Endothelial cell of hepatic sinusoid (primary cell): ENCODE results near the gene CSTPP1.
"Not testable (repeated sequence)": the region's sequence is repeated elsewhere in the genome, so short reads cannot be mapped to it uniquely, and the experiment has no call there.

Experiments
- in situ Hi-C: cut with HindIII; loops from 2 replicates; pipeline ENCODE4 v1.10.0; 2017; ENCODE audit warnings: low sequenced_read_pairs

The CSTPP1 gene

DNA sequence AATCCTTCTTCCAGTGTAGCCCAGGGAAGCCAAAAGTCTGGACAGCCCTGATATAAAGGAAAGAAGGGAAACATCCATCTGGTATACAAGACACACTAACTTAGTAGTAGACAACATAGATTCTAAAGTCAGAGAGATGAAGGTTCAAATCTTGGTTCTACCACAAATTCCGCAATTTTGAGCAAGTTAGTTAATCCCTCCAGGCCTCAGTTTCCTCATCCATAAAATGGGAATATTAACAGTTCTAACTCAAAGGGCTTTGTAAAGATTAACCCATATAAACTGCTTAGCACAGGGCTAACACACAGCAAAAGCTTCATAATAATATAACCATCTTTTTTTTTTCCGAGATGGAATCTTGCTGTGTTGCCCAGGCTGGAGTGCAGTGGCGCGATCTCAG is 29.0 kb upstream of the CSTPP1 start:
- in situ Hi-C loops = no loop called here

DNA sequence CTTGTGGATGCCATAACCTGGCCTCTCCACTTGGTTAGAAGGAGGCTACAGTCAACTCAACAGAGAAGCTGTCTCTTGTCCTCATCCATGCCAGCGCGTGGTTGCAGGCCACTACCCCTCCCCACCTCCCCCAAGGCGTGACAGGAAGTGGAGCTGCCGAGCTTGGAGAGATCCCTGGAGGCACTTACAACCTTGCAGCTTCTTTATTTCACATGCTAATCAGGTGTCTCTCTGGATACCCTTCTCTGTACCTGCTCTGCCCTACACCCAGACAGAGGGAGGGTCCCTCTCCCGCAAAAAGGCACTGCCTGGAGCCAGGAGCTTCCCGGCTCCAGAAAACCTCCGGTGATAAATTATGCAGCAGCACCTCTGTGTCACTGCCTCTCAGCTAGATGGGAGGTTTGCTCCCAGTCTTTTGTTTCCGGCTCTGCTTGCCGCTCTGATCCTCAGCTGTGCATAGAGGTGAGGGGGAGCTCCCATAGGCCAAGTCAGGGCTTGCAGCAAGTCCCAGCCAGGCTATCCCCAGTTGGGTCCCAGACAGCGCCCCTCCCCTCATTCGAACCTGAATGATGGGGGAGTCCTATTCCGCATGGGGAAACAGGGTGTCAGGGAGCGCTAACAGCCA is 23.9 kb upstream of the CSTPP1 start:
- in situ Hi-C loops = no loop called here

DNA sequence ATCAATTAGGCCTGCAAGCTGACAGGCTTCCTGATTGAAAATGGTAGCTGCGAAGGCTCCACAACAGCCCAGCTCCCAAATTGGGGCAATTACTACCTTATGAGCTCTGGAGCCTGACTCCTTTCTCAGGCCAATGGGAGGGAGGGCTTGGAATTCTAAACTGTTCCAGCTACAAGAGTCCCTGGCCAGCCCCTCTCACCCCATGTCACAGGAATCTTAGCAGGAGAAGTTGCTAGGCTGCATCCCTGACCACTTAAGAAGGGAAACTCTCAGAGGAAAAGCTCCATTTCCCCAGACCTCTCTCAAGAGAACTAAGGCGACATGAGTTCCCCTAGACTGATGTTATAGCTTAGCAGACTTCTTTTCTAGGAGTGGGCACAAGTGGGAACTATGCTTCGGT is 23.1 kb upstream of the CSTPP1 start:
- in situ Hi-C loops = no loop called here

DNA sequence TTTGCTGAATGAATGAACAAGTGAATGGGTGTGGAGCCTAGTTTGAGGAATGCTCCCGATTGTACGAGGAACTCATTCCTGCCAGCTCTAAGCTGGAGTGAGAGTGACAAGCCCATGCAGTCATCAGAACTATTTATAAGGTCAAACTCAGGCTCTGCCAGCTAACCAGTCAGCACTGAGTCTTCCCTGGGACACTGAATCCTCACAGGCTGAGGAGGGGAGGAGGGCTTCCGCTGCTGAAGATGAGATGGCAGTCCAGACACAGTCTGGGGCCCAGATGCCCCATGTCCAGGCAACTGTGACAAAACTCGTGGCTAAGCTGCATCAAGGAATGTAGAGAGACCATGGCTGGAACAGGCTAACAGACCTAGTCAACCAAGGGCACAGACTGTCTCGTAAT is 22.2 kb upstream of the CSTPP1 start:
- in situ Hi-C loops = no loop called here

DNA sequence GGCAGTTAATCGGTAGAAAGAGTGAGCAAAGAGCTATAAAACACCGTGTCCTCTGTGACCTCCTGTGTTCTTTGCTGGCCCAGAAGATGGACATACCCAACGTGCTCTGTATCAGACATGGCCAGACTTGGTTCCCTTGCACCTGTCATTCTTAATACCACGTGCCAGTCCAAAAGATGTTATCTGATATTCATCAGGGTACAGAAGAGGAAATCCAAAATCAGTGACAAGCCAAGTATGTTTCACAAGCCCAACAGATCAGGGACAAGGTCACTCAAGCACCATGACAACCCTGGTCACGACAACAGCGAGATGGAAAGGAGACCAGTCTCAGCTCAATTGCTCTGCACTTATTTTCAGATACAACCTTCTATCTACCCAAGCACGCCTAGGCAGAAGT is 21.7 kb upstream of the CSTPP1 start:
- in situ Hi-C loops = no loop called here

DNA sequence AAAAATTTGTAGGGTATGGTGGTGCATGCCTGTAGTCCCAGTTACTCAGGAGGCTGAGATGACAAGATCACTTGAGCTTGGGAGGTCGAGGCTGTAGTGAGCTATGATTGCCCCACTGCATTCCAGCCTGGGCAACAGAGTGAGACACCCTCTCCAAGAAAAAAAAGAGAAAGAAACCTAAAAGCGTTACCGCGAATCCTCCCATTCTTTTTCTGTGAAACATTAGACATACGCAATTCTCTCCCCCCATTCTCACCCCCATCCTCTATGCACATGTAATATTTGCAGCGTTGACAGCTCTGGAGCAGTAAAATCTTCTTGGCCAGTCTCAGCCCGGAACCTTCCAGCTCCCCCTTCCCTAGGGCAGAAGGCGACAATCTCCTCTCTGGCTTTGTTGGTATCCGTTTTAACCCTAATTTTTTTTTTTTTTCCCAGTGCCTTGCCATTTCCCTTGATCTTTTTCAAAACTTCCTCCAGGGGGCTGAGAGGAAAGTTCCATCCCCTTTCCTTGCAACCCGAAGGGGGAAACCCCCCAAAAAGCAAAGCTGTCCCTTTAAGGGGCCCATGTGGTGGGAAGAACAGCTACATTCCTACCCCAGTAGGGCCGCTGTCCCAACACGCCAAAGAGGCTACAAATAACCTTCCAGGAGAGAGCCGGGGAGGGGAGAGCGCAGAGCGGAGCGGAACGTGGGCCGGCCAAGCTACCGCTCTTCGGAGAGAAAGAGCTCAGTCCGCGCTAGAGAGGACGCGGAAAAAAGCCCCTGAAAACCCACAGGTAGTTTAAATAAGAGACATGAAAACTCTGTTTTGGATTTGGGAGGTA is 20.1 kb upstream of the CSTPP1 start:
- in situ Hi-C loops = no loop called here

DNA sequence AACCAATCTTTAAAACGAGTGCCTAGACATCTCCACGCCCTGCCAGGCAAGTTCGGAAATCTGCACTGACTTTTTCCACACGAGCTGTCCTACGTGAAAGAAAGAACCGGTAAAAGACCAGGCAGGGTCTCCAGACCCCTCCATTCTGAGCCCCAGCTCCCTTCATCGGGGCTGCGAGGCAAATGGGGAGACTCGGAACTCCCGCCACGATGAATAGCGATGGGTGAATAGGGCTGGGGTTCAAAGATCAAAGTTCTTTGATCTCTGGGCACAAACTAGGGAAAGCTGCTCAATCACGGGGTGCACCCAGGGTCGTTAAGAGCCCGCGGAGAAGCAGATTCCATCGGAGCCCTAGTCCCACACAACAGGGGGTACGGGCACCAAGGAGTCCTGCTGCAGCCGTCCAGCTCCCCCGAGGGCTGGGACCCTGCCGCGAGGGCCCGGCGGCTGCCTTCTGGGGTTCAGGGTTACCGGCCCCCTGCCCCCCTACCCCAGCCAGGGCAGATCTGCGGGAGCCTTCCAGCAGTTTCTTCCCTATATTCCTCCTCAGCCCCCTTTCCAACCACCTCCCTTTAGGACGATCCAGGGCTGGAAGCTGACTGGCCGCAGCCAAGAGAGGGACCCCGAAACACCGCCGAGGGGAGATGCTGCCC is 19.3 kb upstream of the CSTPP1 start:
- in situ Hi-C loops = no loop called here

DNA sequence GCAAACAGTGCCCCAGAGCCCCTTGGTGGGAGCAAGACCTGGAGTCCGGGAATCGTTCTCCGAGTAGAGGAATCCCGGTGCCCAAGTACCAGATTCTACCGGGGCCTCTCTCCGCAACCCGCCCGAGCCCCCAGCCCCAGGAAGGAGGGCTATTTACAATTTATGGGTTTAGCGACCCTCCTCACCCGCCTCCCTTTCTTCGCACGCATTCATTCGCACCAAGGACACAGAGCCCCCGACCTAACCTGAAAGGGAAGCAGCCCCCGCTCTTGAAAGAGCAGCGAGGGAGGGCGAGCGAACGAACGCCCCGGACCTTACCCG is 18.8 kb upstream of the CSTPP1 start:
- in situ Hi-C loops = no loop called here

DNA sequence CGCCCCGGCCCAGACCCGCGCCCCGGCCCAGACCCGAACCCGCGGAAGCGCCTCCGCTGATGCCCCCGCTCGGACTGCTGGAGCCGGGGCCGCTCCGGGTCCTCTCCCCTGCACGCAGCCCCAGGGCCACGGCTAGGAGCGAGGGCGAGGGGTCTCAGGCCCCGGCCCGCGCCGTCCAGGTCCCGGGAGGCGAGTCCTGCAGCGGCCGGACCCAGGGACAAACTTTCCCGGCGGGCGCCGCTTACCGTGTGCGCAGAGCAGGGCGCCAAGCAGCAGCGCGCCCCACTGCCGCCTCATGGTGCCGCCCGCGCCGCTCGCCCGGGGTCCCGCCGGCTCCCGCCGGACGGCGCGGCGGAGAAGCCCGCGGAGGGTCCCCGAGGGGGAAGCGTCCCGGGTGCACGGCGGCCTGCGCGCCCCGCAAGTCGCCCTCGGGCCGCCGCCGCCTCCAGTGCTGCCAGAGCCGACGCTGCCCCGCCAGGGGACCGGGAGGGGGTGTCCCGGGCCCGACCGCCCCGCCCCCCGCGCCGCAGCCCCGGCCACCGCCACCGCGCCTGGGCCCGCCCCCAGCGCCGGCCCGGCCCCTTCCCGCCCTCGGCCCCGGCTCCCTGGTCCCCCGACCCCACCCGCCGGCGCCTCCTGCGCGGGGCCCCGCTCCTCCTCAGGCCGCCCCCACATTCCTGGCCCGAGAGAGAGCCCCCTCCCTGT is 18.3 kb upstream of the CSTPP1 start, which contains the start of gene LRP4:
LRP4 (minus strand) TSS at position 468 of the 705 bp plus-strand sequence; CDS start at position 297, 171 bp downstream.
- in situ Hi-C loops = no loop called here

DNA sequence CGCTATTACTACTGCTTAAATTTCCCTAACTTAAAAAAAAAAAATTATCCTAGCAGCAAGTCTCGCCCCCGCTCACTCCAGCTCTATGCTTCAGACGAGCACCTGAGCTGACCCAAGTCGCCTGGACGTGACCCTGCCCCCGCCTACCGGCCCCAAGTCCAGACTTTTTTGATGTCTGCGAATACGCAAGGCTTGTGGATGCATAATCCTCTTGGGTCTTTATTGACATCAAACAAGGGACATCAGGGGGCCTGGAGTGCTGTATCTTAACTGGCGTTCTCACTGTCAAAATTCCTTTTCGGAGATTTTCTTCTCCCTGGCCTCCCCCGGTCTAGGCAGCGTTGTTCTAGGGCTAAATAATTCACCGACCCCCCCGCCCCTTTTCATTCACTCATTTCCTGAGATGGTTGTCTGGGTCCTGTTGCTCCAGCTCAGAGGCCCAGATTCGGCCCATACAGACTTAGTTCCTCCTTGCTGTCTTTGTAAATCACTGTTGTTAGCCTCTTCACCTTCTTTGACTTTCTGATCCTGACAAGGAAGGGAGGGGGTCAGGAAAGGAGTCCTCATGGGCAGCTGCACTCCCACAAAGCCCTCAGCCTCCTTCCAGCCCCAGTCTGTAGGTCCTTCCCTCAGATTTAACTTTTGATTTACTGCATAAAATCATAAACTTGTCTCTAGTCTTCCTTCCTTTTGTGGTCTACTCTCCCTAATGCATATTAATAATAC is 17.6 kb upstream of the CSTPP1 start:
- in situ Hi-C loops = no loop called here

DNA sequence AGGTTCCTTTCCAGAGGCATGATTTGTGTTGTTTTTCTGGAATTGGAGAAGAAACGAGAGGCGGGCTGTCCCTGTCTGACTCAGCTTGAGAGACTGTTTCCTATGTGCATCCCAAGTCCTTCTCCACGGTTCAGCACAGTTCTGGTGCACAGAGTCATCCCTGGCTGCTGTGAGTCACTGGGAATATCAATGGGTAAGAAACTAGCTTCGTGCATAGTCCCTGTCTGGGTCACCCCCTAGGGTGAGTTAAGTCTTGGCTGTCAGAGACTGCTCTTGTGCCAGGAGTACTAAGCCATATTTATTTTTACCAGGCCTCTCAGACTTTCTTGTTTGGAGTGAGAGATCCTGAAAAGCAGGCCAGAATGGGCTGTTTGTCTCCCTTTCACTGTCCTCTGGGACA is 15.8 kb upstream of the CSTPP1 start:
- in situ Hi-C loops = no loop called here

DNA sequence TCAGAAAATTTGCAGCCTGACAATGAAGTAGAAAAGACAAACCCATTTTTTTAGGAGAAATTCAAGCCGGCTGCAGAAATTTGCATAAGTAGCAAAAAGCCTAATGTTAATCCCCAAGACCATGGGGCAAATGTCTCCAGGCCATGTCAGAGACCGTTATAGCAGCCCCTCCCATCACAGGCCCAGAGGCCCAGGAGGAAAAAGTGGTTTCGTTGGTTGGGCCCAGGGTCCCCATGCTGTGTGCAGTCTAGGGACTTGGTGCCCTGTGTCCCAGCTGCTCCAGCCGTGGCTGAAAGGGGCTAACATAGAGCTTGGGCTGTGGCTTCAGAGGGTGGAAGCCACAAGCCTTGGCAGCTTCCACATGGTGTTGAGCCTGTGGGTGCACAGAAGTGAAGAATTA is 8.6 kb upstream of the CSTPP1 start:
- in situ Hi-C loops = not testable (repeated sequence)

DNA sequence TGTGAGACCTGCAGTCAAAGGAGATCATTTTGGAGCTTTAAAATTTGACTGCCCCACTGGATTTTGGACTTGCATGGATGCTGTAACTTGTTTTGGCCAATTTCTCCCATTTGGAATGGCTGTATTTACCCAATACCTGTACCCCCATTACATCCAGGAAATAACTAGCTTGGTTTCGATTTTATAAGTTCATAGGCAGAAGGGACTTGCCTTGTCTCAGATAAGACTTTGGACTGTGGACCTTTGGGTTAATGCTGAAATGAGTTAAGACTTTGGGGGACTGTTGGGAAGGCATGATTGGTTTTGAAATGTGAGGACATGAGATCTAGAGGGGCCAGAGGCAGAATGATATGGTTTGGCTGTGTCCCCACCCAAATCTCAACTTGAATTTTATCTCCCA is 7.9 kb upstream of the CSTPP1 start:
- in situ Hi-C loops = not testable (repeated sequence)

DNA sequence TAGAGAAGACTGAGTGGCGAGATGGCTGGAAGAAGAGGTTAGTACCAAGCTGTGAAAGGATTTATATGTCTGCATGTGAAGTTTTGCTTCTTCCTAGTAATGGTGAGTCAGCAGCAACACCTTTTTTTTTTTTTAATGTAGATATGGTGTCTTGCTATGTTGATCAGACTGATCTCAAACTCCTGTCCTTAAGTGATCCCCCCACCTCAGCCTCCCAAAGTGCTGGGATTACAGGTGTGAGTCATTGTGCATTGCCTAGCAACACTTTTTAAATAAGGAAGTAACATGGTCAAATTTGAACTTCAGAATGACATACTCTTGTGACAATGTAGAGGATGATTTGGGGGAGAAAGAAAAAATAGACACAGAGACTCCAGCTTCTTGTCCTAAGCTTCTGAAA is 6.5 kb upstream of the CSTPP1 start:
- in situ Hi-C loops = no loop called here

DNA sequence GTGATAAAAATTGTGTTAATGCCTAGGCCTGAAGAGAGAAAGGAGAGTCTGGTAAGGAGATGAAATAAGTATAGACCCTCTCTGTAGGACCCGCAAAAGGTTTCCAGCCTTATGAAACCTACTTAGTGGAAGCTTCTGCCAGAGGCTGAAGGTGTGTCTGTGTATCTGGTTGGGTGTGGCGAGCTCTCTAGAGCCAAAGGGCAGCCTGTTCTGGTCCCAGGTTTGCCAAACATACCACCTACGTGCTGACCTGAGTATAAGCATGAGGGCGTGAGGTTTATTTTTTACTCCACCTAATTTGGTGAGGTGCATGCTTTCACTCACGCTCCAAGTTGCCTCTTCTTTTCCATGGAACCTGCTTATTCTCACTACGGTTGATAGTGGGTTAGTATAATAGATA is 5.6 kb downstream of the CSTPP1 start:
- in situ Hi-C loops = loop anchor here (5.0 kb wide), 1 partner anchor 60 kb away; no protein-coding TSS in a partner anchor

DNA sequence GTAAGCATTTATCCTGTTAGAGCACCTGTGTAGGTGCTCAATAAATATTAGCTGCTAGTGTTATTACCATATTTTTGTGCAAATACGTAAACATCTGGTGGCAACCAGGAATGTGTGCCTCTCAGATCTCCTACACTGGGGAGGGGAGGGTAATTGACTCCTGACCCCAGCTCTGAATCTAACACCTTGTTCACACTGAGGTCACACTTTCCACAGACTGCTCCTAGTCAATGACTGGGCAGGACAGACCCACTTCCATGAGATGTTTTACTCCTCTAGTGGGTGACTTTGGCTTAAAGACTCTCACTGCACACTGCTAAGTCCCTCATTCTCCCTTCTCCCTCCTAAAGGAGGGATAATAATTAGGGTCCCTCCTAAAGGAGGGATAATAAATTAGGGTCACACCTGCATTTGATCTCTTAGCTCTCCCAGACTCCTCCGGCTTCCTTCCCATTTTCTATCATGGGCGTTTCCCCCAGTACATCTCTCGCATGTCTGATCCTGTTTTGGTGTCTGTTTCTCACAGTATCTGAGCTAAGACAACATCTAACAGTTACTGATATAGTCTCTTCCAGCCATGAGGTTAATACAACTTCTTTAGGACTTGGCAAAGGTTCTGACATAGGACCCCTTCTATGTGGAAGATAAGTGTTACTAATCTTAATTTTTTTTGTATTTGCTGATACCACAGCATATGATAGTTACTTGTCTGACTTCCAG is 8.0 kb downstream of the CSTPP1 start:
- in situ Hi-C loops = loop anchor here (5.0 kb wide), 1 partner anchor 58 kb away; no protein-coding TSS in a partner anchor

DNA sequence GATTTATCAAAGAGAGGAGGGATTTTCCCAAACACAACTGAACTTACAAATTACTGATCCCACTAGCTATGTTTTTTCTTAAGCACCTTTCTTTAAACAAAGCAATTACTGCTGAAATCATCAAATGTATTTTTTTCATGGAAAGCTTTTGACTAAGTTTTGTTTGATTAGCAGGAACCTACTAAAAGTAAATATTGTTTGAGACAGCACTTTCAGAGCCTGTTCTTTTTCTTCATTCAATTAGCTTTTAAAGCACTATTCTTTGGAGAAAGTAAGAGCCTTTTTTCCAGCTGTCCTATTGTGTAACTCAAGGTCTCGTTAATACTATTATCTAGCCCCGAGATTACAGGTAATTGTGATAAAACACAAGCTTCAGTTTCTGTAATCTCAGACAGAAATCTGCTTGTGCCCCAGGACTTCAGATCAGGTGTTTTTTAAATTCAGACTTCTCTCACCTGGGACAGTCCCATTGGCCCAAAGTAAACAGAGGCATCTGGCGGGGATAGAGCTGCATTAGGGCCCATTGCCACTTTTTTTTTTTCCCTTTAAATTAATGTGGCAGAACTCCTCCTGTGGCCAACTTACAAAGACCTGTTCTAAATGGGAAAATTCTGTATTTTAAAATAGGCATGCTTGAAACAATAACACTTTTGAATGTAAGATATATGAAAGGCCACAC is 11.0 kb downstream of the CSTPP1 start:
- in situ Hi-C loops = no loop called here

DNA sequence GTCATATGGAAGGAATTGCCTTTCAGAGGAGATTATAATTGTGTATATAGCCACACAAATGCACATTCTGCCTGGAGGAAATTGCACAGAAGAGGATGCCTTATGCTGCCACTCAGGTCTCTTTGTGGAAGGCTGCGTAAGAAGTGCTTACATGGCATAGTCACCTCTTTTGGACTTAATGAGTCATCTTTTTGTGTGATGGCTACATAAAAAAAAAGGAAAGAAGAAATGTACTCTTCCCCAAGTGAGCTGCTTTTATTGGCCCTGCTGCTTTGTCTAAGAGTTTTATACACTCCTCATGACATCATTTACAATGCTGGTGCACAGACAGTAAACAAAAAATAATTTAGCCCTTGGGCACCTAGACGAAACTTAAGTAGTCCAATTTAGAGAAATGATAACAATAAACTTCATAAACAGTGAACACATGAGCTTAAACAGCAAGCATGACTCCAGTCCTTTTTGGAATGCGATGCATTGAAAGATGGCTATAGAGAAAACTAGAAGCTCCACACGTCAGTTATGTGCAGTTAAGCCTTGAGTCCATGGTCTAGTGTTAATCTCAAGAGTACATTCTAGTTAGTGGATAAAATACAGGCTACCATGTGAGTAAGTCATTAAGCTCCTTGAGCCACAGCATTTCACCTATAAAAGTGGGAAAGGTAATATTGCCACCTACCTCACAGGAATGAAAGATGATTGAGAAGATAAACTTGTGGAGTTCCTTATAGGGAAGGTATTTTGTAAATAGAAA is 12.0 kb downstream of the CSTPP1 start:
- in situ Hi-C loops = no loop called here

DNA sequence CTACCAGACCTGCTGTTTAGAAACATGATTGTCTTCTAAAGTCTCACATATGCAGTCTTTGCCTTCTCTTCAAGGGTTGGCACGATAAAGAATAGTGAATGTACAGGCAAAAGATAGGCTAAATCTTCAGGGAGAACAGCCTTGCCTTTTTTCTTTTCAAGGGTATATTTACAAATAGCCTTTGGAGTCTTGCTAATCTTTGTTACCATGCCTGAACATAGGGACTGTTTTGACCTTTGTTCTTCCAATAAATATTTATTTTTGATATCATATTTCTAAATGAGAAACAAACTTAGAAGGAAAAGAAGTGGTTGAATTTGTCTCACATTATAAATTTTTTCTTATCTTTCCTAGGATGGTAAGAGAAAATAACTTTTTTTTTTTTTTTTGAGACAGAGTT is 12.7 kb downstream of the CSTPP1 start:
- in situ Hi-C loops = no loop called here
